DOHH2 (cell line): Measurements from ENCODE around the gene GRB10.

Source experiments
- H3F3A ChIP-seq: fragments of 200-600 bp; sonication (generic), shearing (Covaris generic); 2 replicates; pipeline ENCODE4 v1.6.0; 2016; ENCODE audit warnings: antibody characterized with exemption, mild to moderate bottlenecking; ENCODE audit not compliant: control insufficient read depth, insufficient read depth
- H3K27ac ChIP-seq: fragments of 200-600 bp; sonication (generic); 2 replicates; pipeline ENCODE4 v1.5.1; 2014; ENCODE audit warnings: low read depth, mild to moderate bottlenecking, low read length, moderate library complexity
- H3K27me3 ChIP-seq: fragments of 200-600 bp; sonication (generic); 2 replicates; pipeline ENCODE4 v1.6.1; 2014; ENCODE audit warnings: mild to moderate bottlenecking, low read length, mixed read lengths; ENCODE audit not compliant: control insufficient read depth
- H3K36me3 ChIP-seq: fragments of 200-600 bp; sonication (generic); 2 replicates; pipeline ENCODE4 v1.6.1; 2014; ENCODE audit warnings: mild to moderate bottlenecking, low read length, moderate library complexity, mixed read lengths; ENCODE audit not compliant: control insufficient read depth
- H3K4me1 ChIP-seq: fragments of 200-600 bp; sonication (generic); 2 replicates; pipeline ENCODE4 v1.6.1; 2014; ENCODE audit warnings: mild to moderate bottlenecking, low read length, mixed read lengths; ENCODE audit not compliant: control insufficient read depth
- H3K4me2 ChIP-seq: fragments of 200-600 bp; sonication (generic); 2 replicates; pipeline ENCODE4 v1.6.0; 2014; ENCODE audit warnings: mild to moderate bottlenecking, low read length, moderate library complexity
- H3K4me3 ChIP-seq: fragments of 200-600 bp; sonication (generic); 2 replicates; pipeline ENCODE4 v1.5.1; 2014; ENCODE audit warnings: mild to moderate bottlenecking, low read length, mixed read lengths
- H3K79me2 ChIP-seq: fragments of 200-600 bp; sonication (generic); 2 replicates; pipeline ENCODE4 v1.6.1; 2014; ENCODE audit warnings: mild to moderate bottlenecking, low read length, mixed read lengths; ENCODE audit not compliant: control insufficient read depth
- H3K9me2 ChIP-seq: fragments of 200-600 bp; sonication (generic); replicated peaks from 2 replicates; pipeline ENCODE4 v1.6.1; 2014; ENCODE audit warnings: mild to moderate bottlenecking, low read length, mixed read lengths; ENCODE audit not compliant: control insufficient read depth
- H3K9me3 ChIP-seq: fragments of 200-600 bp; sonication (generic); 2 replicates; pipeline ENCODE4 v1.6.1; 2014; ENCODE audit warnings: antibody characterized with exemption, low read length, mixed read lengths; ENCODE audit not compliant: control insufficient read depth, insufficient read depth
- H4K20me1 ChIP-seq: fragments of 200-600 bp; sonication (generic); 2 replicates; pipeline ENCODE4 v1.6.0; 2014; ENCODE audit warnings: low read depth, mild to moderate bottlenecking, antibody characterized with exemption, low read length, moderate library complexity; ENCODE audit not compliant: control insufficient read depth, insufficient read depth
- CTCF ChIP-seq: fragments of 200-600 bp; sonication (generic); IDR thresholded peaks from one replicate; pipeline ENCODE4 v1.5.1; 2014; ENCODE audit warnings: antibody characterized with exemption, mild to moderate bottlenecking, low read depth, low read length; ENCODE audit not compliant: poor library complexity, severe bottlenecking
- EZH2phosphoT487 ChIP-seq: fragments of 200-600 bp; sonication (generic); IDR thresholded peaks from 2 replicates; pipeline ENCODE4 v1.6.1; 2017; ENCODE audit warnings: borderline replicate concordance, mild to moderate bottlenecking, antibody characterized with exemption, low read length, moderate library complexity, mixed read lengths

Gene GRB10

GRCh38 chr7:50783801-50784507, 1.3 kb upstream of the GRB10 start:
- Histone ChIP-seq H4K20me1 (no peaks in the 10 kb centered on the region), H3K79me2 (no peaks in the 10 kb centered on the region)
- TF ChIP-seq EZH2phosphoT487 (no peak), CTCF (no peak)

GRCh38 chr7:50783303-50783702, 607 bp upstream of the GRB10 start:
- Histone ChIP-seq H3K36me3 (no peaks in the 10 kb centered on the region), H3K9me2 (no peaks in the 10 kb centered on the region), H3K27ac (no peak overlapping the region), H4K20me1 (no peaks in the 10 kb centered on the region), H3F3A (no peaks in the 10 kb centered on the region), H3K79me2 (no peaks in the 10 kb centered on the region), H3K4me2 (no peak overlapping the region), H3K4me3 (no peak overlapping the region), H3K4me1 (no peaks in the 10 kb centered on the region), H3K27me3 (no peaks in the 10 kb centered on the region), H3K9me3 (peaks cover 7% of the 10 kb centered on the region; the same call in 1 of the 2 replicates)
- no peak for TF ChIP-seq EZH2phosphoT487
- TF ChIP-seq CTCF, result no peak

More at GRCh38 chr7:50783801-50784507, 1.3 kb upstream of the GRB10 start:
- Histone ChIP-seq H3K36me3 (no peaks in the 10 kb centered on the region), H3K4me2 (no peak overlapping the region), H3K27me3 (no peaks in the 10 kb centered on the region), H3K9me2 (no peaks in the 10 kb centered on the region), H3K4me3 (no peak overlapping the region), H3K27ac (no peak overlapping the region), H3F3A (no peaks in the 10 kb centered on the region), H3K9me3 (peaks cover 7% of the 10 kb centered on the region; the same call in 1 of the 2 replicates), H3K4me1 (no peaks in the 10 kb centered on the region)

- no peak for TF ChIP-seq CTCF
- TF ChIP-seq EZH2phosphoT487, result no peak
- H3K27me3 ChIP-seq, result no peaks in the 10 kb centered on the region
- no peak overlapping the region for H3K27ac ChIP-seq
- H3K4me2 ChIP-seq, result no peak overlapping the region
- H3F3A ChIP-seq, result no peaks in the 10 kb centered on the region
- H3K79me2 ChIP-seq, result no peaks in the 10 kb centered on the region
- H3K4me1 ChIP-seq, result no peaks in the 10 kb centered on the region
- H4K20me1 ChIP-seq, result no peaks in the 10 kb centered on the region
- H3K9me2 ChIP-seq, result no peaks in the 10 kb centered on the region
- no peak overlapping the region for H3K4me3 ChIP-seq
- peaks cover 7% of the 10 kb centered on the region; the same call in 1 of the 2 replicates for H3K9me3 ChIP-seq
- H3K36me3 ChIP-seq, result no peaks in the 10 kb centered on the region
Measured at GRCh38 chr7:50781381-50782293, 1.1 kb downstream of the GRB10 start.
